ENCODE data around the gene ARPC5.

GRCh38 chr1:183651612-183652011, 16.0 kb upstream of the ARPC5 start:
- TF ChIP-seq, protein P1, sequence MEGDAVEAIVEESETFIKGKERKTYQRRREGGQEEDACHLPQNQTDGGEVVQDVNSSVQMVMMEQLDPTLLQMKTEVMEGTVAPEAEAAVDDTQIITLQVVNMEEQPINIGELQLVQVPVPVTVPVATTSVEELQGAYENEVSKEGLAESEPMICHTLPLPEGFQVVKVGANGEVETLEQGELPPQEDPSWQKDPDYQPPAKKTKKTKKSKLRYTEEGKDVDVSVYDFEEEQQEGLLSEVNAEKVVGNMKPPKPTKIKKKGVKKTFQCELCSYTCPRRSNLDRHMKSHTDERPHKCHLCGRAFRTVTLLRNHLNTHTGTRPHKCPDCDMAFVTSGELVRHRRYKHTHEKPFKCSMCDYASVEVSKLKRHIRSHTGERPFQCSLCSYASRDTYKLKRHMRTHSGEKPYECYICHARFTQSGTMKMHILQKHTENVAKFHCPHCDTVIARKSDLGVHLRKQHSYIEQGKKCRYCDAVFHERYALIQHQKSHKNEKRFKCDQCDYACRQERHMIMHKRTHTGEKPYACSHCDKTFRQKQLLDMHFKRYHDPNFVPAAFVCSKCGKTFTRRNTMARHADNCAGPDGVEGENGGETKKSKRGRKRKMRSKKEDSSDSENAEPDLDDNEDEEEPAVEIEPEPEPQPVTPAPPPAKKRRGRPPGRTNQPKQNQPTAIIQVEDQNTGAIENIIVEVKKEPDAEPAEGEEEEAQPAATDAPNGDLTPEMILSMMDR (conservative IDR thresholded peaks at IDR 0.05; ENCODE audit: low read depth, low read length) = no peak
- no peak for TF ChIP-seq EZH2 (IDR thresholded peaks at IDR 0.05; ENCODE audit: borderline replicate concordance, low read depth, low read length, poor library complexity, severe bottlenecking)

Measured in A673 (cell line).